Stimulated activated CD8-positive, alpha-beta memory T cell treated with anti-CD3 and anti-CD28 coated beads, Interleukin-4, amount 100 ng/mL, for 24 hours (primary cell): ENCODE data around the gene PGF.

Experiments
- DNase-seq: peaks from one replicate; pipeline ENCODE4 v3.0.0-alpha.2; 2020; ENCODE audit warnings: low read depth

The PGF gene

GRCh38 chr14:74956280-74957072 is 1.1 kb upstream of the PGF start:
- DNase-seq: no peak

GRCh38 chr14:74956027-74956279 is 556 bp upstream of the PGF start:
- DNase-seq: no peak

- no peak for DNase-seq
Observed at GRCh38 chr14:74954947-74955228, 509 bp downstream of the PGF start.

- no peak for DNase-seq
Observed at GRCh38 chr14:74954232-74954946, 1.0 kb downstream of the PGF start.

GRCh38 chr14:74953686-74954085 is 1.7 kb downstream of the PGF start:
- DNase-seq: no peak

- DNase-seq: no peak
Observed at GRCh38 chr14:74952697-74953484, 2.5 kb downstream of the PGF start.

GRCh38 chr14:74952180-74952665 is 3.2 kb downstream of the PGF start:
- DNase-seq: no peak

- no peak for DNase-seq
Observed at GRCh38 chr14:74951443-74952179, 3.8 kb downstream of the PGF start.

- DNase-seq: no peak
Observed at GRCh38 chr14:74950795-74951442, 4.5 kb downstream of the PGF start.

GRCh38 chr14:74949859-74950573 is 5.4 kb downstream of the PGF start:
- DNase-seq: no peak

GRCh38 chr14:74949191-74949601 is 6.2 kb downstream of the PGF start:
- DNase-seq: no peak

- DNase-seq: no peak
Observed at GRCh38 chr14:74948228-74949175, 6.9 kb downstream of the PGF start.

GRCh38 chr14:74947353-74948227 is 7.8 kb downstream of the PGF start:
- no peak for DNase-seq

- DNase-seq: no peak
Observed at GRCh38 chr14:74946659-74947281, 8.6 kb downstream of the PGF start.

- DNase-seq: peak; percentile 67
Observed at GRCh38 chr14:74945852-74946658, 9.3 kb downstream of the PGF start.

- DNase-seq: no peak
Observed at GRCh38 chr14:74945261-74945851, 10.0 kb downstream of the PGF start.

GRCh38 chr14:74942608-74943007 is 12.8 kb downstream of the PGF start:
- no peak for DNase-seq
